CD8-positive, alpha-beta memory T cell (primary cell): ENCODE results near the gene SORCS1. TPM values are rescaled to one million over a fixed set of nuclear protein-coding genes. Genes with fewer than 3 reads are reported as not detected.
A peak's percentile ranks its signal among the peaks of the same experiment; 100 is the strongest.

ENCODE experiments used
- CTCF ChIA-PET: fragments of 350-600 bp; sonication (Branson Sonifier 250); formaldehyde crosslinking; loops from one replicate; lab custom pipeline; 2021; ENCODE audit warnings: antibody characterized with exemption; lab: Charles Lee
- POLR2A ChIA-PET: fragments of 350-600 bp; sonication (Branson Sonifier 250); formaldehyde crosslinking; loops from one replicate; lab custom pipeline; 2021; ENCODE audit warnings: antibody characterized with exemption; lab: Charles Lee
- DNase-seq, 5 donors: peaks; one replicate each; pipeline versions ENCODE4 v3.0.0 to v3.0.0-alpha.2; 2020 to 2022; ENCODE audit warnings: mixed read lengths in 1 of 5
- H3K27ac ChIP-seq: one replicate; pipeline ENCODE4 v1.7.0; 2013; ENCODE audit warnings: low read depth, mild to moderate bottlenecking, low read length, moderate library complexity
- H3K27me3 ChIP-seq: 2 replicates; pipeline ENCODE4 v1.7.0; 2013; ENCODE audit warnings: low read length, mild to moderate bottlenecking; ENCODE audit not compliant: insufficient read depth, poor library complexity, severe bottlenecking
- H3K36me3 ChIP-seq: 2 replicates; pipeline ENCODE4 v1.7.0; 2013; ENCODE audit warnings: mild to moderate bottlenecking, low read length, moderate library complexity; ENCODE audit not compliant: insufficient read depth
- H3K4me1 ChIP-seq: 2 replicates; pipeline ENCODE4 v1.7.0; 2013; ENCODE audit warnings: mild to moderate bottlenecking, low read length, moderate library complexity; ENCODE audit not compliant: insufficient read depth
- H3K4me3 ChIP-seq: 2 replicates; pipeline ENCODE4 v1.7.0; 2013; ENCODE audit warnings: mild to moderate bottlenecking, low read length
- H3K9me3 ChIP-seq: 2 replicates; pipeline ENCODE4 v1.7.0; 2013; ENCODE audit warnings: mild to moderate bottlenecking, low read length
- H3K27ac Mint-ChIP-seq, 8 donors: one replicate each; pipeline ENCODE4 v1.8.0; 2020 to 2021; ENCODE audit warnings: mixed read lengths in 8 of 8, mild to moderate bottlenecking in 6 of 8, inconsistent platforms in 3 of 8, moderate library complexity in 3 of 8
- H3K27me3 Mint-ChIP-seq, 2 donors: one replicate each; pipeline ENCODE4 v1.8.0; 2020 to 2021; ENCODE audit warnings: mixed read lengths in 2 of 2, mild to moderate bottlenecking in 1 of 2, moderate library complexity in 1 of 2
- H3K36me3 Mint-ChIP-seq, 3 donors: one replicate each; pipeline ENCODE4 v1.8.0; 2020 to 2021; ENCODE audit warnings: mixed read lengths in 3 of 3, inconsistent platforms in 1 of 3, mild to moderate bottlenecking in 1 of 3
- H3K4me1 Mint-ChIP-seq, 3 donors: one replicate each; pipeline ENCODE4 v1.8.0; 2020 to 2021; ENCODE audit warnings: mixed read lengths in 3 of 3, inconsistent platforms in 1 of 3, mild to moderate bottlenecking in 1 of 3
- H3K4me3 Mint-ChIP-seq, 7 donors: one replicate each; pipeline ENCODE4 v1.8.0; 2020 to 2021; ENCODE audit warnings: mixed read lengths in 7 of 7, mild to moderate bottlenecking in 6 of 7, moderate library complexity in 4 of 7, inconsistent platforms in 2 of 7
- H3K9me3 Mint-ChIP-seq, 5 donors: one replicate each; pipeline ENCODE4 v1.8.0; 2020 to 2022; ENCODE audit warnings: mixed read lengths in 5 of 5, mild to moderate bottlenecking in 3 of 5, moderate library complexity in 2 of 5, inconsistent platforms in 1 of 5
- polyA plus RNA-seq: library from polyadenylated mRNA; unstranded; fragments of 300-500 nt; fragmentation: Illumina TruSeq; gene quantifications from one replicate; pipeline ENCODE4 v1.2.3, GENCODE V29; 2021
- total RNA-seq, 2 experiments: library from RNA; stranded (reverse); gene quantifications; one replicate each; pipeline ENCODE4 v1.2.3, GENCODE V29; 2021

Gene SORCS1
- total and polyA plus RNA-seq, 3 experiments from 2014 or later, result not detected

DNA sequence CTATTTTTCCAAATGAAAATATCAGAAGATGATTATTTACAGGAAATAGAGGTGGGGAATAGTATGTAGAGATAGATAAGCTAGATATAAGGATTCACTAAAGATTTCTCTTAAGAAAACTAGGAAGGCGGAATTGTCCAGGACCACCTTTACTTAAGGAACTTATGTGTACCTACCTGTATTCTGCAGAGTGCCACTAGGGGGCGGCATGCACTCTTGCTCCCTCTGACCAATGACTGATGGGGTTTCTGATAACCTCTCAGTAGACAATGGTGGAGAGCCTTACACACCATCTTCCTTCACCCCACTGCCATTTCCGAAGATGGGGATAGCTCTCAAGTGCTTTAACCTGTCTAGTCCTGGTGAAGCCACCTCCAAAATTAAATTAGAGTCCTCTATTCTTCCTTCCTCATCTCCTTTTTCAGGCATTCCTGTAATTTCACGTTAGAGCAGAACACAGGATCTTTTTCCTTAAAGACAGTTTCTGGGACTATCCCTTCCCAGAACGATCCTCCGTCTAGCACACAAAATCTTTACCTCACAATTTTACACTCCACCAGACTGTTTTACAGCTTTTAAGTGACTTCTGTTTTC is 453.1 kb downstream of the SORCS1 start:
- no peaks in the 10 kb centered on the region for H3K4me1 ChIP-seq
- no peaks in the 10 kb centered on the region for H3K36me3 ChIP-seq
- H3K9me3 ChIP-seq, result no peaks in the 10 kb centered on the region
- no peaks in the 10 kb centered on the region for H3K27me3 ChIP-seq
- Mint-ChIP-seq H3K36me3 (no peaks in the 10 kb centered on the region), H3K27me3 (no peaks in the 10 kb centered on the region), H3K9me3 (peaks cover 1 to 7% (median 3%) of the 10 kb centered on the region in 5 donors), H3K4me3 (no peak overlapping the region), H3K27ac (no peak overlapping the region), H3K4me1 (no peaks in the 10 kb centered on the region)
- ChIA-PET POLR2A (no interaction called here), CTCF (no interaction called here)
- H3K4me3 ChIP-seq, result no peak overlapping the region
- no peak for DNase-seq
- no peak overlapping the region for H3K27ac ChIP-seq

- Histone ChIP-seq H3K4me3 (no peak overlapping the region), H3K36me3 (no peaks in the 10 kb centered on the region), H3K27ac (no peak overlapping the region), H3K9me3 (no peaks in the 10 kb centered on the region), H3K4me1 (no peaks in the 10 kb centered on the region), H3K27me3 (no peaks in the 10 kb centered on the region)
- Mint-ChIP-seq H3K27ac (no peak overlapping the region), H3K9me3 (peaks cover 0 to 5% (median 2%) of the 10 kb centered on the region in 5 donors), H3K4me3 (no peak overlapping the region), H3K36me3 (no peaks in the 10 kb centered on the region), H3K4me1 (no peaks in the 10 kb centered on the region), H3K27me3 (no peaks in the 10 kb centered on the region)
- ChIA-PET POLR2A (no interaction called here), CTCF (no interaction called here)
- no peak for DNase-seq
Observed at GRCh38 chr10:106708506-106708905, 456.0 kb downstream of the SORCS1 start.

DNA sequence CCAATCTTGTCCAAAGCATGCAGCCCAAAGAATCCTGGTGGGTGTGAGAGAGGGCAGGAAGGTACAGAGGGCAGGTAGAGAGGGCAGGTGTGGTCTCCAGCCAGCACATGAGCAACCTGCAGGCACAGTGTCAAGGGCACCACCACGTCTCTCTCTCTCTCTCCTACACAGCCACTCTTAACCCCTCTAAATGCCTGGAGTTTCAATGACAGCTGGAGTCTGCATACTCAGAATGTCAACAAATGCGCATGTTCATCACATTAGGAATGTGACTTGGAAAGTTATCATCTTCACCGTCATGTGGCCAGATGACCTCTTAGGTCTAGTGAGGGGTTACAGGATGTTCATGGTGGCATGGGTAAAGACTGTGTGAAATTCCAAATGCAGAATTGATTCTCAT is 456.8 kb downstream of the SORCS1 start:
- no peaks in the 10 kb centered on the region for H3K4me1 ChIP-seq
- H3K36me3 Mint-ChIP-seq, result no peaks in the 10 kb centered on the region
- ChIA-PET CTCF (no interaction called here), POLR2A (no interaction called here)
- H3K27me3 Mint-ChIP-seq, result no peaks in the 10 kb centered on the region
- H3K27me3 ChIP-seq, result no peaks in the 10 kb centered on the region
- H3K9me3 Mint-ChIP-seq, result peaks cover 0 to 5% (median 2%) of the 10 kb centered on the region in 5 donors
- H3K4me3 ChIP-seq, result no peak overlapping the region
- H3K36me3 ChIP-seq, result no peaks in the 10 kb centered on the region
- H3K4me3 Mint-ChIP-seq, result no peak overlapping the region
- H3K27ac Mint-ChIP-seq, result no peak overlapping the region
- H3K27ac ChIP-seq, result no peak overlapping the region
- DNase-seq, result no peak
- H3K4me1 Mint-ChIP-seq, result no peaks in the 10 kb centered on the region
- H3K9me3 ChIP-seq, result no peaks in the 10 kb centered on the region

DNA sequence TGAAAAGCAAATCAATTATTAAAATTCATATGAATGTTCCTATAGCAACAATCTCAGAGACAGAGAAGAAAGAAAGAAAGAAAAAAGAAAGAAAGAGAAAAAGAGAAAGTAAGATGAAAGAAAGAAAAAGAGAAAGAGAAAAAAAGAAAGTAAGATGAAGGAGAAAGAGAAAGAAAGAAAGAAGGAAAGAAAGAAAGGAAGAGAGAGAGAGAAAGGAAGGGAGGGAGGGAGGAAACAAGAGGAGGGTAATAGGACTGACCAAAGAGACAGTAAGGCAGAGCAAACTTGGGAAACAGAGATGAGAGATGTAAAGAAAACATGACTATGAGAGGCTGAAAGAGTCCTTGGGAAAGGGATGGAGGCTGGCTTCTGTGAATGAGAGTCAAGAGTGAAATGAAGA is 458.4 kb downstream of the SORCS1 start:
- H3K27me3 ChIP-seq, result no peaks in the 10 kb centered on the region
- H3K27me3 Mint-ChIP-seq, result no peaks in the 10 kb centered on the region
- POLR2A ChIA-PET, result no interaction called here
- H3K4me1 Mint-ChIP-seq, result no peaks in the 10 kb centered on the region
- H3K36me3 ChIP-seq, result no peaks in the 10 kb centered on the region
- H3K36me3 Mint-ChIP-seq, result no peaks in the 10 kb centered on the region
- no peaks in the 10 kb centered on the region for H3K4me1 ChIP-seq
- H3K4me3 Mint-ChIP-seq, result no peak overlapping the region
- CTCF ChIA-PET, result no interaction called here
- H3K9me3 ChIP-seq, result no peaks in the 10 kb centered on the region
- no peak for DNase-seq
- H3K27ac ChIP-seq, result no peak overlapping the region
- H3K27ac Mint-ChIP-seq, result no peak overlapping the region
- peaks cover 0 to 3% (median 2%) of the 10 kb centered on the region in 5 donors for H3K9me3 Mint-ChIP-seq
- no peak overlapping the region for H3K4me3 ChIP-seq

GRCh38 chr10:106705681-106706100 is 458.8 kb downstream of the SORCS1 start:
- no peak overlapping the region for H3K27ac ChIP-seq
- H3K27me3 Mint-ChIP-seq, result no peaks in the 10 kb centered on the region
- H3K4me3 Mint-ChIP-seq, result no peak overlapping the region
- H3K36me3 Mint-ChIP-seq, result no peaks in the 10 kb centered on the region
- DNase-seq, result no peak
- POLR2A ChIA-PET, result no interaction called here
- H3K4me1 ChIP-seq, result no peaks in the 10 kb centered on the region
- no peaks in the 10 kb centered on the region for H3K27me3 ChIP-seq
- no peaks in the 10 kb centered on the region for H3K9me3 ChIP-seq
- no peak overlapping the region for H3K4me3 ChIP-seq
- CTCF ChIA-PET, result no interaction called here
- H3K27ac Mint-ChIP-seq, result peak overlapping the region in 1 of 8 donors; percentile 14
- H3K9me3 Mint-ChIP-seq, result peaks cover 0 to 3% (median 2%) of the 10 kb centered on the region in 5 donors
- H3K4me1 Mint-ChIP-seq, result no peaks in the 10 kb centered on the region
- H3K36me3 ChIP-seq, result no peaks in the 10 kb centered on the region

DNA sequence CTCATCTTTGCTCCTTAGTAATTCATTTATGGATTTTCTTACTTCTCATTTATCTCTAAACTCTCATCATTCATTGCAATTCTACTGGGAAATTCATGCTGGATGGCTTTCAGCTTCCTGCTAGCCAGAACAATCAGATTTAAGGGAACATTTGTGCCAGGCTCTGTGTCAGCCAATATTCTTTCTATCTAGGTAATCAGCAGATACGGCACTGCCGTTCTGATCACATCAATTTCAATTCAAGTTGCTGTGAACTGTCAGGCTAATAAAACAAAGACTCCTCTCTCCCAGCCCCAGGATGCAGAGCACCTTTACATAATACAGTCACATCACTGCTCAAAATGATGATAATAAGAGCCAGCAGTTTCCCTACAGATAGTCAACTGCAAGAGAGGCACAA is 468.3 kb downstream of the SORCS1 start:
- Histone ChIP-seq H3K27ac (no peak overlapping the region), H3K36me3 (no peaks in the 10 kb centered on the region), H3K4me3 (no peak overlapping the region), H3K9me3 (no peaks in the 10 kb centered on the region), H3K27me3 (no peaks in the 10 kb centered on the region), H3K4me1 (no peaks in the 10 kb centered on the region)
- DNase-seq, result no peak
- Mint-ChIP-seq H3K27me3 (no peaks in the 10 kb centered on the region), H3K36me3 (no peaks in the 10 kb centered on the region), H3K9me3 (peaks cover 0 to 11% (median 3%) of the 10 kb centered on the region in 5 donors), H3K4me1 (no peaks in the 10 kb centered on the region), H3K27ac (no peak overlapping the region), H3K4me3 (no peak overlapping the region)
- ChIA-PET CTCF (no interaction called here), POLR2A (no interaction called here)

DNA sequence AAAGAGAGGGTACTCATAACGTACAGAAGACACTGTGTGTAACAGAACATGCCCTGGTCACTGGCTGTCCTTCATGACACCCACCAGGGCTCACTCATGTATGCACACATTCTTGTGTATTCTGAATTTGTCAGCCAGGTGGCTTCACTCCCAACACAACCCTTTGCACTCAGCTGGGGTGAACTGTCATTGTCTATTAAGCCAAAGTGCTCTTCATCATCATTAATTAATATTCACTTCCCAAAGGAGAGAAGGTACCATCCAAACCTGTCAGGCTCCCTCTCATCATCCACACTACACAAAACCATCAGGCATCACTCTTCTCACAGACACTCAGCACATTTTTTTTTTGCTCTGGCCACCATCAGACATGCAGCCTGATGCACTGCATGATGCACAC is 469.8 kb downstream of the SORCS1 start:
- peaks cover 0 to 11% (median 4%) of the 10 kb centered on the region in 5 donors for H3K9me3 Mint-ChIP-seq
- POLR2A ChIA-PET, result no interaction called here

GRCh38 chr10:106682175-106682574 is 482.3 kb downstream of the SORCS1 start:
- no peak overlapping the region for H3K4me3 Mint-ChIP-seq
- Histone ChIP-seq H3K36me3 (no peaks in the 10 kb centered on the region), H3K4me3 (no peak overlapping the region), H3K9me3 (no peaks in the 10 kb centered on the region), H3K27me3 (no peaks in the 10 kb centered on the region), H3K27ac (no peak overlapping the region), H3K4me1 (no peaks in the 10 kb centered on the region)
- peaks cover 0 to 1% (median 0%) of the 10 kb centered on the region in 3 donors for H3K36me3 Mint-ChIP-seq
- H3K27ac Mint-ChIP-seq, result no peak overlapping the region
- peaks cover 1 to 7% (median 5%) of the 10 kb centered on the region in 5 donors for H3K9me3 Mint-ChIP-seq
- no peak for DNase-seq
- ChIA-PET POLR2A (no interaction called here), CTCF (no interaction called here)
- no peaks in the 10 kb centered on the region for H3K27me3 Mint-ChIP-seq
- no peaks in the 10 kb centered on the region for H3K4me1 Mint-ChIP-seq

More for the DNA sequence above, 469.8 kb downstream of the SORCS1 start:
- H3K27ac Mint-ChIP-seq, result no peak overlapping the region
- no peak overlapping the region for H3K4me3 Mint-ChIP-seq
- Histone ChIP-seq H3K27me3 (no peaks in the 10 kb centered on the region), H3K4me1 (no peaks in the 10 kb centered on the region), H3K4me3 (no peak overlapping the region), H3K27ac (no peak overlapping the region), H3K9me3 (no peaks in the 10 kb centered on the region), H3K36me3 (no peaks in the 10 kb centered on the region)
- CTCF ChIA-PET, result no interaction called here
- no peaks in the 10 kb centered on the region for H3K36me3 Mint-ChIP-seq
- no peaks in the 10 kb centered on the region for H3K27me3 Mint-ChIP-seq
- no peaks in the 10 kb centered on the region for H3K4me1 Mint-ChIP-seq
- no peak for DNase-seq
